Brain pericyte (primary cell): Measurements from ENCODE around the gene RPS21.

ENCODE experiments used
- DNase-seq: peaks from one replicate; pipeline ENCODE4 v3.0.0-alpha.2; 2012; ENCODE audit warnings: low read depth, low spot score

The RPS21 gene

DNA sequence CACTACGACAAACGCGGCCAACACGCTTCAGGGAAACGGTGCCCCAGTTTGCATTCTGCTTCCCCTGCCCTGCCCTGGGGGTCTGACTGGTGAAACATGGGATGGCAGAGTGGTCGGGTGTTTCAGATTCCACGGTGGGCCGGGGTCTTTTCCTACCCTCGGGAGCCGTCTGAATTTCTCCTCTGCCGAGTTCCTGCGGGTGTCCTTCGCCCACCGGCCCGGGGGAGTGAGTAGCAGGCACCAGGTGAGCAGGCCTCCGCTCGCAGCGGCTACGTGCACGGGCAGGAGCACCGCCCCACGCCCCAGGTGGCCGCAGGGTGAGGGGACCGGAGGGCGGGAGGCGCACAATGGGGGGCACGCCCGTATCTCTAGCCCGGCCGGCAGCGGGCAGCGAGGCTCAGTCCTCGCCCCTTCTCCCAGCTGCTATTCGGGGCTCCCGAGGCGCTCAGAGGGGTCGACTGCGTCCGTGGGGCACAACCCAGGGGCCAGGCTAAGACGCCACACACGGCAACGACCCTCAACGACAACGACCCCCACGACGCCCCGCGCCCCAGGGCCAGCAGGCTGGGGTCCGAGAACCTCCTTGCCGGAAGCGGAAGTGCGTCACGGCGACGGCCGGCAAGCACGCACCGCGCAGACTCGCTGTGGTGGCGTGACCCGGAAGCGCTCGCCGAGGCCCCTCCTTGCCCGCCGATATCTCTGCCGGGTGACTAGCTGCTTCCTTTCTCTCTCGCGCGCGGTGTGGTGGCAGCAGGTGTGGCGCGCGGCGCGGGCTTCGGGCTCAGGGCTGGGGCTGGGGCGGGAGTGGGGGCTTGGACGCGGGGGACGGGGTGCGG lies at the start of gene RPS21:
TSS of gene RPS21 (plus strand) at position 721 of the 836 bp plus-strand sequence. CDS start 236 bp downstream, outside the sequence.
- DNase-seq = peak; percentile 65

DNA sequence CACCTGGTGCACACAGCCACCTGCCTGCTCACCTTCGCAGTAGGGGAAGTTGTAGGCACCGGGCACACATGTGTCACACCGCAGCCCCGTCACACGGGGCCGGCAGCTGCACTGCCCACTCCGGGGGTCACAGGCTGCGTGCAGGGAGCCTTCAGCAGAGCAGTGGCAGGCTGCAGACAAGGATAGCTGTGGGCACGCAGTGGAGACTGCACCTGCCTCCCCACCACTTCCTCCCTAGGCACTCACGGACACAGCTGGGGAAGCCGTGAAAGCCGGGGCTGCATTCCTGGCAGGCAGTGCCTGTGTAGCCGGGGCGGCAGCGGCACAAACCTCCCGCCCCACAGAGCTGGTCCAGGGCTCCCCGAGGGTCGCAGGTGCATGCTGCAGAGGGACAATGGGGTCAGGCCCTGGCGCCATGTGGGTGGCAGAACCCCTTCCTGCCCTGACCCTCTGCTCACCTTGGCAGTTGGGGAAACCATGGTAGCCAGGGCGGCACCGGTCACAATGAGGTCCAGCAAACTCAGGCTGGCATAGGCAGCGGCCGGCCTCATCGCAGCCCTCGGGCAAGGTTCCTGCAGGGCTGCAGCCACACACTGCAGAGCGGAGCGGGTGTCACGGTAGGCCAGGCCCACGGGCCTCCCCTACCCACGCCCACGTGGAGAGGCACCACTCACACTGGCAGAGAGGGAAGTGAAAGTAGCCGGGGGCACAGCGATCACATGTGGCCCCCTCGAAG lies 49.2 kb upstream of the RPS21 start:
- DNase-seq = no peak

DNA sequence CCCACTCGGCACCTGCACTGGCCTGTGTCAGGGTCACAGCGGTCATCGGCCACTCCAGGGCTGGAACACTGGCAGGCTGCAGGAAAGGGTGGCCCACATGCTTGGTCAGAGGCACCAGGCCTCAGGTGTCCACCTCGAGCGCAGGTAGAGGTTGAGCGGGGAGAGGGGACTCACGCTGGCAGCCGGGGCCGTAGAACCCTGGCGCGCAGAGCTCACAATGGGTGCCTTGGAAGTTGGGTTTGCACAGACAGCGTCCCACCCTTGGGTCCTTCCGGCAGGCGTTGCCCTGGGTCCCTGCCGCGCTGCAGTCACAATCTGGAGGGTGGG lies 48.6 kb upstream of the RPS21 start:
- no peak for DNase-seq

DNA sequence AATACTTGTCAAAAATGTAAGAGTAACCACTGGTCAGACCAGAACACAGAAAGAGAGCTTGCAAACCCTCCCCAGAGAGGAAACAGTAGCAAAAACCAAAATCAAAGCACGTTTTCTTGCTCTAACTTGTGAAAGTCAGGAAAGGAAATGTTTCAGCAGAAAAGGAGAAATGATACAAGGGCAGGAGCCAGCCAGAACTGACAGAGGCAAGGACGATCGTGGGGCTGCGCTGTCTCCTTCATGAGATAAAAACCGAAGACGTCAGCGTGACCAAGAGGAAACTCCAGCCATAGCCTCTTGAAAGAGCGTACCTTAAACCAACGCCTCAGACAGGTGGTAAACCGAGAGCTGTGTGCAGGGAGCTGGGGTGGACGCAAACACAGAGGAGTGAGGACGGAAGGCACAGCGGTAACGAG lies 47.2 kb upstream of the RPS21 start:
- no peak for DNase-seq

DNA sequence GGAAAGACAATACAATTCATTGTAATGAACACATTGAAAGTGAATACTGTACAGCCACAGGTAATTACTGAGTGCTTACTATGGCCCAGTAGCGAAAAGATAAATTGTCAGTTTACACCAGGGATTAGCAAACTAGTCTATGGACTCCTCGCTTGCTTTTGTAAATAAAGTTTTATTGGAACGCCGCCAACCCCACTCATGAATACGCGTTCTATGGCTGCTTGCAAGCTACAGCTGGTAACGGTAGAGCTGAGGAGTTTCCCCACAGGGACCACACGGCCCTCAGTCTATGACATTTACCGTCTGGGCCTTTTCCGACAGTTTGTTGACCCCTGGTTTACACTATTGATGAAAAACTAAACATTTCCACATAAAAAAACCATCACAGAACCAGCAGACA lies 44.0 kb upstream of the RPS21 start:
- DNase-seq = no peak

DNA sequence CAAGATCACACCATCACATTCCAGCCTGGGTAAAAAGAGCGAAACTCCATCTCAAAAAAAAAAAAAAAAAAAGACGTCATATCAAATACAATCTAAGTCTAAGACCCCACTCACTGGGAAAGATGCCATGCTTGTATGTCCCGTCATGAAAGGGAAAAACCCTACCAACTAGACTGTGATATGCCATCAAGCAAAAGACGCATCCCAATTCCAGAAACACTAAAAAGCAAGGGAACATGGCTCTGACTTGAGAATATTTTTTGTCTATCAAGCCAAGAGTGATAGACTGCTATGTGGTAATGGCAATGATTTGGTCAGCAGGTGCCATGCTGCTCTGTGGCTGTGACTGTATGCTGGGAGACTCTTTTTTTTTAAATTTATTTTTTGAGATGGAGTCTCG lies 42.8 kb upstream of the RPS21 start:
- no peak for DNase-seq

DNA sequence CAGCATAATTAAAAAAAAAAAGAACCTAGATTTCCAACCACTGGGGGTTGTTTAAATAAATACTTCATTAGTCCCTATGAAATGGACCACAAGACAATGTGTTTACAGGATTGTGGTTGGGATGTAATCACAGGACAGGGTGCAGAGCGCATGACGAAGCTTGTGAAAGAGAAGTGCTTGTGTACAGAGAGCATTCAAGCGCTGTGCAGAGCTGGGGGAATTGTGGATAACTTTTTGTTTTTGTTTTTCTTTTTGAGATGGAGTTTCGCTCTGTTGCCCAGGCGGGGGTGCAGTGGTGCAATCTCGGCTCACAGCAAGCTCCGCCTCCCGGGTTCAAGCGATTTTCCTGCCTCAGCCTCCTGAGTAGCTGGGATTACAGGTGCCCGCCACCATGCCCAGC lies 42.1 kb upstream of the RPS21 start:
- DNase-seq = no peak

DNA sequence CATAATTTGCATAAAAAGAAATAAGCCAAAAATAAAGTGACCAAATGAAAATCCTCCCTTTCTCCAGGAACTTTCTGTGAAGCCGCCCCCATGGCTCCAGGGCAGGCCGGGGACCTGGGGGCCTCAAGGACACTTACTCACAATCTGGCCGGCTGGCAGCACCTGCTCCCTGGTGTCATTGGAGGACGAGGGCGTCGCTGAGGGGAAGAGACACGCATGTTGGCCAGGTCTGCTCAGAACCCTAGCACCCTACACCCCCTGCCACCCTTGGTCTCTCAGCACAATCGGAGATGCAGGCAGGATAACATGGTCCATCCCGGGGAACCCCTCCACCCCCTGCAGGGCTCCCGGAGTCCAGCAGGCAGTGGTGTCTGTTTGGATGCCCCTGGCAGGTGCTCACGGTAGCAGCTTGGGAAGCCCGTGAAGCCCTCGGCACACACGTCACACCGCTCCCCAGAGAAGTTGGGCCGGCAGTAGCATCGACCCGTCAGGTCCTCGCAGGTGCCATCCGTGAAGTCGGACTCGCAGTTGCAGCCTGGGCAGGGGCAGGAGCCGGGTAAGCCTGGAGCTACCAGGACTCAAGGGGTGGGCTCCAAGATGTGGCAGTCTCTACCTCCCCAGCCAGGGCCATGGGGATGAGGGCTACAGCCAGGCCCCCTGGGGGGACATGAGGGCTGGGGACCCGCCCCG lies 41.1 kb upstream of the RPS21 start:
- DNase-seq = no peak

DNA sequence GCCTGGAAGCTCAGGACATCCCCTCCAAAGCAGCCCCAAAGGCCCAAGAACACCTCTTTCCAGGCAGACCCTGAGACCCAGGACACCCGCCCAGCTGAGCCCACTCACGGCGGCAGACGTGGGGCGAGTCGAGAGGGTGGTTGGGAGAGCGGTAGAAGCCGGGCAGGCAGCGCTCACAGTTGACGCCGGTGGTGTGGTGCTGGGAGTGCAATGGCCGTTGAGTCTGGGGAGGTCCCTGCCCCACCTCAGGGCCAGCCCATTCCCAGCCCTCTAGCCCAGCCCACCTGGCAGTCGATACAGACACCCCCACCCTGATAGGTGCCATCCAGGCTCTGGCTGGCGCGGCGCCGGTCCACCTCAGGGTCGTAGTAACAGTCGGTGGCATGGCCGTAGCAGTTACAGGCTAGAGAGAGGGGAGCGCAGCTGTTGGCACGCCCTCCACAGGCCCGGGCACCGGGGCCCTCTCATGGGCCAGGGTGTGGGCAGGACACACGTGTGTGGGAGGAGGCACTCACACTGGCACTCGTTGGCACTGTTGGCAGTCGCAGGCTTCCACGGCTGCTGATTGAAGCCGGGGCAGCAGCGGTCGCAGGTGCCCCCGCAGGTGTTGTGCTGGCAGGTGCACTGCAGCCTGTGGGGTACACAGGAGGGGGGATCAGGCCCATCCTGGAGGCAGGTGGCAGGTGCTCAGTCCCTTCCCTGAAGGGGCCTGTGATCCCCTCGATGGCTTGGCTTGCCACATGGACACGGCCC lies 40.3 kb upstream of the RPS21 start:
- DNase-seq = no peak

DNA sequence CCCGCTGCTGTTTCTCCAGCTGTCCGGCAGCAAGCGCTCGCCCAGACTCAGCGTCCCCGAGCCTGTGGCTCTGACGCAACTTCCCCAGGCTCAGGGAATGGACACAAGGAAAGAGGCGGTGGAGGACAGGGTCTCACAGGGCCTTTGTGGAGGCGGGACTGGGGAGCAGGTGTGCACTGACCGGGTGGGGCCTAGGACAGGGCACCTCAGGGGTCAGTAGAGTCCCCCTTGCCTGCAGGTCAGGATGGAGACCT lies 39.8 kb upstream of the RPS21 start:
- no peak for DNase-seq

DNA sequence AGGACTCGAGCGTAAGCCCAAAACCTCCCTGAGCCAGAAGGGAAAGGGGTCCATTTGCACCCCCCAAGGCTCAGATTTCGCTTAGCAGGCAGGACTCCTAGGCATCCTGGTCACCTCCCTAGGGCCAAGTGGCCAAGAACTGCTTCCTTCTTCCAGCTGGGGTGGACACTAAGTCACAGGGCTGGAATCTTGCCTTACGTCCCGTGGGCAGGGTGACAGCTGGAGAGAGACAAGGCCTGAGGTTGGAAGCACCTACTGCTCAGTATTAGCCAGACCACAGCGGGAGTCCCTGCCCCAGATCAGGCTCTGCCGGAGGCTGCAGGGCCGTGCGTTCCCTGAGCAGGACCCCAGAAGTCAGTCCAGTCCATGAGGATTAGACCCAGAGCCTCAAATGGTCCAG lies 39.5 kb upstream of the RPS21 start:
- DNase-seq = no peak

DNA sequence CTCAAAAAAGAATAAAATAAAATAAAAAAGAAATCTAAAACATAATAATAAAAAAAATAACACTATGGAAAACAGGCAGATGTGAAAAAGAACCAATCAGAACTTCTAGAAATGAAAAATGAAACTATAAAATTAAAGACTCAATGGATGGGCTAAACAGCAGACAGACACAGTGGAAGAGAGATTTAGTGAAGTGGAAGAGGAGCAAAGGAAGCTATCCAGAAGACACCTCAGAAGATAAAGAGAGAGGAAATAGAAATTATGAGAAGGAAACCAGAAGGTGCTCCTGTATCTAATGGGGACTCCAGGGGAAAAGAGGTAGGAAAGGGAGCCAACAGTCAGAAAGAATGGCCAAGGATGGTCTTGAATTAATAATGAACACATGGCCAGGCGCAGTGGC lies 38.3 kb upstream of the RPS21 start:
- DNase-seq = no peak

DNA sequence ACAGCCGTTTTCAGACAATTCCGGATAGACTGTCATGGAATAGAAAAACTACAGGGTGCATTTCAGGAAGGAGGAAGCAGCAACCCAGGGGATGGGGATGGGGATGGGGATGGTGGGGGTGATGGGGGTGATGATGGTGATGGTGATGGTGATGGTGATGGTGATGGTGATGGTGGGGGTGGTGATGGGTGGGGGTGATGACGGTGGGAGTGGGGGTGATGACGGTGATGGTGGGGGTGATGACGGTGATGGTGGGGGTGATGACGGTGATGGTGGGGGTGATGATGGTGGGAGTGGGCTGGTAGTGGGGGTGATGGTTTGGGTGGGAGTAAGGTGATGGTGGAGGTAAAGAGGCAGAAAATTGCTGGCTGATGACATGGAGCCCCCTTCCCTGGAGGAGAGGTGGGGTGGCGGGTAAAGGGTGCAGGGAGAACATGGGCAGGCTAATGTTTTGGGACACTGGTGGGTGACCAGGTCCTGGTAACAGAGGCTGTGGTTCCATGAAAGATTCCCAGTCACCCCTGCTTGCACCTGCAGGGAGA lies 37.3 kb upstream of the RPS21 start:
- no peak for DNase-seq

DNA sequence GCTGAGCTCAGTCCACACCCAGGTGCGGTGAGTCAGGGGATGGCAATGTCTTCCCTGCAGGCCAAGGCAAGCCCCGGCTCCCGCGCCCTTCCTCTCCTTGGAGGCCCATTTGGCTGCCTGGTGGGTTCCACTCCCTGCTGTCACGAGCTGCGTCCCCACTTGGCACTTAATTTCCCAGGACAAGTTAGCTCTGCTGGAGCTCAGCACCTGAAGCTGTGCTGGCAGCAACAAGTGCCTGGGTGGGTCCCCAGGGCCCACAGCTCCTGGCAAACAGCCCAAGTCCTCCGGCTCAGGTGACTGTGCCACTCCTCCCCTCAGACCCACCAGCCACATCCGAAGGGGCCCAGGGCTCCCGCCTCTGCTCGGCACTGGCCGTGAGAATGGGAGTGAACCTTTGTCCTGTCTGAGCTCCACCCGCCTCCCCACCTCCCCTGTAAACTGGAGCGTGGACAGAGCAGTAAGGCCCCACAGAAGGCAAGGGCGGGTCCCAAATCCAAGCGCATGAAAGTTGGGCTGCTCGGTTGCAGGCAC lies 36.7 kb upstream of the RPS21 start:
- no peak for DNase-seq

DNA sequence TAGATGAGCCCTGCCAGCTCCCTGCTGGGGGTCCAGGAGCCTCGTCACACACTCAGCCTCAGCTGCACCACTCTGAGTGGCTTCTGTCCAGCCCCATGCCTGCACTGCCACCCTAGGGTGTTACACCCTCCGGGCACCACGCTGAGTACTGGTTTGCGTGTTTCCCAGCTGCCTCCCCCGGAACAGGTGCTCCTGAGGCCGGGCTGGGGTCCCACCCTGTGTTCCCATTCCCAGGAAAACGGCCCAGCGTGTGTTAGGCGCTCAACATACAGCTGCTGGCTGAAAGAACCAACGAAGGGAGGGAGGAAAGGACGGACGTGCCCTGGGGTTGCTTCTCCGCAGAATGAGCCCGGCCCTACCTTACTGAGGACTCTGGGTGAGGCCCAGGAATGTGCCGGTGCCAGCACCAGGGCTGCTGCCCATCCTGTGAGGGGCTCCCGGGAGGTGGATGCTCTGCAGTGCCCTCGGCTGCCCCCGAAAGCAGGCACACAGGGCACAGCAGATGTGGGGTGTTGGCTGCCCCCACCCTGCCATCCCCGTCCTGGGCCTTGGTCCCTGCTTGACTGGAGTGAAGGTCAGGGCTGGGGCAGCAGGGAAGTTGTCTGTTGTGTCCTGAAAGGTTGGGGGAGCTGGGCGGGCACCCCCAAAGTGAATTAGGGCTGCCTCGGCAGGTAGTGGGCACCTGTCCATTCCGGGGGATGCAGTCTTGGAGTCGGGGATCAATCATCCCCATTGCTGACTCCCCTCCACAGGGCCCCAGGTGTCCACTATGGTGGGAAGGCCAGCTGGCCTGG lies 36.1 kb upstream of the RPS21 start:
- DNase-seq = no peak

DNA sequence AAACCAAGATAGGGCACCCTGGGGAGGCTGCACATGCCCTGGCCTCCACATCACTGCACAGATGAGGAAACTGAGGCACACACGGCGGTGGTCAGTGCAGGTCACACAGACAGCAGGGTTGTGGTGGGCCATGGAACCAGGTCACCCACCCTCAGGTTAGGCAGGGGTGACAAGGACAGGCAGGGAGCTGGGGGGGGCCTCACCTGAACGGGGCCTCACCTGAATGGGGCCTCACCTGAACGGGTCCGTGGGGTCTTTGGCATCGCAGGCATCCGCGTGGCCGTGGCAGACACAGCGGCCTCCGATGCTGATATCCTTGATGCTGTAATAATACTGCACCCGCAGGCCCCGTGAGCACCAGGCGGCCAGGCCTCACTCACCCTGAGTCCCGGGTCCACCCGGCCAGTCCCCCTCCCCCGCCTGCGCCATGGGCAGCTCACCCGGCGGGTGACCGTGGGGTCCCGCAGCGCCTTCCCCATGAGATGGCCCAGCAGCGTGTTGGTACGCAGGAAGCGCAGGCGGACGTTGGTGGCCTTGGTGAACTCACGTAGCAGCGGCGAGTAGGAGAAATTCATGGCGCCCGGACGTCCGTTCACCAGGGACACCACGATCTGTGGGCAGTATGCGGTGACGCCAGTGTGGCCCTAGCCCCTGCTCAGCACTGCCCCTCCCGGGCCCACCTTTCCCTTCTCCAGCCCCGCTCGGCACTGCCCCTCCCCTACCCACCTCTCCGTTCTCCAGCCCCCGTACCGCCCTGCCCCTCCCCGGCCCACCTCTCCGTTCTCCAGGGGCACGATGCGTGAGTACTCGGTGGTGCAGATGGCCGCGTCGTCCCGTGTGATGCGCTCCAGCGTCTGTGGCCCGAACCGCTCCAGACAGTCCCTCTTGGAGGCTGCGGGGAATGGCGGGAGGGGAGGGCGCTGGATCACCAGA lies 35.2 kb upstream of the RPS21 start:
- DNase-seq = no peak

DNA sequence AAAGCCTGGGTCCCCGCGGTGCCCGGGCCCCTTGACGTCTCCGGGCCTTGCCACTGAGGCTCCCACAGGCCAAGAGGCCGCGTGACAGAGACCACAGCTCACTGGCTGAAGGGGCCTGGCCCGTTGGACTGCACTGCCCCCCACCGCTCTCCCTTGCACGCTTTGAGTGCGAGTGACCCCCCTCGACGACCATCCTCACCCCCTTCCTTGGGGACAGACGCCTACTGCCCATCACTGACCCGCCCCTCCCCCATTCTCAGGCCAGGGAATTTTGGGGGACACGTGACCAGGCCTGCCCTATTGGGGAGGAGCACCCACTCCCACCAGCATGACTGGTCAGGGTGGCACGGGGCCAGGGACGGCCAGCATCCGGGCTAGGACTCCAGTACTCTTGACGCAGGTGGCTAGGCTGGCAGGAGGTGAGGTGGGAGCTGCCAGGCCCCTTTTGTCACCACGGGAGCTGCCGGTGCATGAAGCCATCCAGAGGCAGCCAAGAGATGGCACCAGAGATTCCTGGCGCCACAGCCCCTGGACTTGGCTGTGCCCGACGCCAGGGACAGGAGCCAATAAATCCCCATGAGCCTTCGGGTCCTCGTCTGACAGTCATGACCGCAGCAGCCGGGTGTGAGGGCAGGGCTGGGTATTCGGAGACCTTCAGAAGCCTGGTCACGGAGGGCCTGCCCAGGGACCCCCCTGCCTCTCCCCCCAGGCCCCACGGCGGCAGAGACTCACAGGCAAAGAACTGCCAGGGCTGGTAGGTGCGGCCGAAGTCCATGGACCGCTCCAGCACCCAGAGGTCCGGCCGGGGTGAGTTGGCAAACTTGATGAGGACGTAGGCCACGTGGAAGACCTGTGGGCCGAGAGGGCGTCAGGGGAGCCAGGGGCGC lies 34.3 kb upstream of the RPS21 start:
- DNase-seq = no peak

DNA sequence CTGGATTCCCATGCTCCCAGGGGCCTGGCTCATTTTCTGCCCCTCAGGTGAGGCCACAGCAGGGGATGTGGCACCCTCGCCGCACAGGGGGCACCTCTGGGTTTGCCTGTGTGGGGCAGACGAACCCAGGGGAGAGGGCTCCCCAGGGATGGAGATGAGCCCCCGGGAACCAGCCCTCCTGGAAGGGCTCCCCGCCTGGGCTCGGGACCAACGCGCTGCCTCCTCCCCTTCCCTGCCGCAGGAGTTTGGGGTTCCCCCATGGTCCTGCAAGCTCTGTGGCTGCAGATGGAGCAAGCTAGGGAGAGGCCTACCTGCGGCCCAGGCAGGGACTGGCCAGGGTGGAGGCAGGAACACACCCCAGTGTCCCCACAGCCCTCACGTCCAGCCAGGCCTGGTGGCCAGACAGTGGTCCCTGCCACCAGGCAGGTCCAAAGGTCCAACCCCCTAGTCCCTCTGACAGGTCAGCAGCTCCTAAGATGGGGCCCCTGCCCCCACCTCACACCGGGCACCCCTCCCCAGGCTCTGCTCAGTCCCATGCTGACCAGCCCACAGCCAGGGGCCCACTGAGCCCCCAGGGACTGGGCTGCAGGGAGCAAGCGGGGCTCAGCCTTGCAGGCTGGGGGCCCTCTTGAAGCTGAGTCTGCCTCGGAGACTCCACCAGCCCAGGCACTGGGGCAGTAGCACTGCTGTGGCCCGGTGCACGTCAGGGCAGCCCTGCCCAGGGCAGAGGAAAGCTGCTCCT lies 33.4 kb upstream of the RPS21 start:
- no peak for DNase-seq
